MM.1S (cell line): ENCODE results near the gene ITGA8.

Experiments used
- CTCF ChIP-seq: fragments of 300-600 bp; sonication (generic); IDR thresholded peaks from 2 replicates; pipeline ENCODE4 v1.5.1; 2016; ENCODE audit warnings: antibody characterized with exemption, low read length, mixed read lengths
- EZH2 ChIP-seq: fragments of 300-600 bp; sonication (generic); optimal IDR thresholded peaks from 2 replicates; pipeline ENCODE3; 2017; ENCODE audit warnings: low read depth, mild to moderate bottlenecking, antibody characterized with exemption, low read length, mixed read lengths
- EZH2phosphoT487 ChIP-seq: fragments of 300-600 bp; sonication (generic); IDR thresholded peaks from 2 replicates; pipeline ENCODE4 v1.6.1; 2018; ENCODE audit warnings: antibody characterized with exemption, low read length

DNA sequence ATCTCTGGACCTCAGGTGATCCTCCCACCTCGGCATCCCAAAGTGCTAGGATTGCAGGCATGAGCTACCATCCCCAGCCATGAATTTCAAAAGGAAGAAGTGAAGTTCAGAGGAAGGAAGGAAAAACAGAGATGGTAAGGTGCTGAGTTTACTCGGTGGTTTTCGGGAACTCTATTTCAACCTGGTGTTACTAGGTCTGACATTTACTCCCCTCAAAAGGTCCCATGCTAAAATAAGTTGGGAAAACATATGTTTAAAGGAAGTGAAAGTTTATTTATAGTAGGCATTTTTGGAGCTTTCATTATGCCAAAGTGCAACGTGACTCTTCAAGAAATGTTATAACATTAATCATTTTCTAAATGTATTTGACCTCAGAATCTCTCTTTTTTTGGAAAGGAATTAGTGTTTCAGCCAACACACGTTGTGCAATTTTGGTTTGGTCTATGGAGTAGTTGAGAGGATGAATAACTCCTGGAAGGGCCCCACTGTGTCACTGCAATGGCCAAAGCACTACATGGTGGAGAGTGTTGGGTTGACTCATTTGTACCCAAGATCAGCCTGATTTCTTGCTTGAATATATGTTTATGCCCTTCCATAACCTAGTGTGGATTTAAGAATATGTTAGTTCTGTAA lies 233.9 kb downstream of the ITGA8 start:
- TF ChIP-seq CTCF (no peak), EZH2 (no peak), EZH2phosphoT487 (no peak)
